Mucosa of gallbladder (tissue), 1 donor: ENCODE results near the gene TNFSF10. TPM values are rescaled to one million over a fixed set of nuclear protein-coding genes. Genes with fewer than 3 reads are reported as not detected.

ENCODE experiments used
- DNase-seq: peaks from one replicate; pipeline ENCODE4 v3.0.0-alpha.2; 2020; ENCODE audit warnings: low spot score
- total RNA-seq: library from RNA; stranded (reverse); gene quantifications from one replicate; pipeline ENCODE4 v1.2.1, GENCODE V29; 2021
- donor health status: DM: no; HTN: no; CAD: no.

TNFSF10 gene
- total RNA-seq, 1 donor from 2014 or later: 40.3 TPM

DNA sequence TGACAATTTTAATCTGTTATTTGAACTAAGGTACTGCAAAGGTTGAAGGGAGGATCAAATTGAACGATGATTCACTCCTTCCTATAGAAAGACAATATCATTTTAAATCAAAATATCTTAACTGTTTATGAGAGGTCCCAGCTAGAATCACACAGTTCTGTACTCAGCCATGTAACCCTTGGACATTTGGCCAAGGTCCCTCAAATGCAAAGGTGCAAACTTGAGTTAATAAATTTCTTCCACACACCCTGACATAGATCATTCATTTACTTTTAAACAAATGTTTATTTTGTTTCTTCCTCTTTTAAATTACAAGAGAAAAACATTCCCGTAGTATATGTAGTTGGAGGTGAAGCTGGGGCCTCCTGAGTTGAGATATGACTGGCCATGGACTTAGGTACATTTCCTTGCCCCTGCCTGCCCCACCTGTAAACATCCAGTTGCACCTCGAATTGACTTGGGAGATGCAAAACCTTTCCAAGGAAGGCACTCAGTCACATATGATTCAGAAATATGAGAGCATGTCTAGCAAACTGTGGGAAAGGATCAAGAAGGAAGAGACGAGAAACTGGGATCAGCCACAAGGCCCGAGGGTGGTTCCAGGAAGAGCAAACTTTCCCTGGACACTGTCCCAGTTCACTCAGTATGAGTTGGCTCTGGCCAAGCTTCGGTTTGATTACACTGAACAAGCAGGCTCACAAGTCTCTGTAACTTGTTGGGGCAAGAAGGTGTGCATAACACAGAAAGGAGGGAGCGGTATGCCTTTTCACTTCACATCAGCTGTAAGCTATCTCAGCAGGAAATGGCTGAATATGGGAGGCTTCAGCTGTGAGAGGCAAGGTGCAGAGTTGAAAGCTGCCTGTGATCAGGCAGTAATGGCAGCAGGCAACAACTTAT, 6.7 kb downstream of the TNFSF10 start:
- DNase-seq: peak; percentile 85

DNA sequence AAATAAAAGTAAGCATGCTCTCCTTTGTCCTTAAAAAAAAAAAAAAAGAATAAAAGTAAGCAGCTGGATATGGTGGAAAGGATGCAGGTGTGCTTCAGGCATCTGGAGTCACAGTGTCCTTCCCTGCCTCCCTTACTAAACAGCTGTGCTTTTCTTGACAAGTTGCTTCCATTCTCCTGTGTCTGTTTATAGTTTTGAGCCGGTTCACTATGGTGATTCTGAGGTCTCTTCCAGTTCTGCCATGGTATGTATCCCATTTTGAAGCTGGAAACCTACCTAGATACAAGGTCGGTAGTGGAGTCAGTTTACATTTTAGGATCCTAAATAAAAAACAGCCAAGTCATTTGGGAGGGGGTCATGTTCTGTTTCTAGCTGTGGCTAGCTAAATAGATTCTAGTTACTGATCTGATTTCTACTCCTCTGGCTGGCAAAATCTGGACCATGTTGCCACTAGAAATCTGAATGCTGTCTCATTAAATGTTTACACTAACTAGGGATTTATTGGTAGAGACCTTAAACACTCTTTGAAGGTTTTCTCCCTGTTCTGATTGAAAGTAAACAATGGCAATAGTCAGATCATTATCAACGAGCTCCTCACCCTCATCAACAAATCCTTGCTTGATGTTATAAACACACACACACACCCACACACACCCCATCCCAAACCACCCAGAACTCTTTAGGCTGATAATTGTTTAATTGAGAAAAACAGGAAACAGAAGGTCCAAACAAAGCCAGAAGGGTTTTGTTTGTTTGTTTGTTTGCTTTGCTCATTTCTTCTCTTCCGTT, 7.9 kb downstream of the TNFSF10 start:
- DNase-seq: no peak

DNA sequence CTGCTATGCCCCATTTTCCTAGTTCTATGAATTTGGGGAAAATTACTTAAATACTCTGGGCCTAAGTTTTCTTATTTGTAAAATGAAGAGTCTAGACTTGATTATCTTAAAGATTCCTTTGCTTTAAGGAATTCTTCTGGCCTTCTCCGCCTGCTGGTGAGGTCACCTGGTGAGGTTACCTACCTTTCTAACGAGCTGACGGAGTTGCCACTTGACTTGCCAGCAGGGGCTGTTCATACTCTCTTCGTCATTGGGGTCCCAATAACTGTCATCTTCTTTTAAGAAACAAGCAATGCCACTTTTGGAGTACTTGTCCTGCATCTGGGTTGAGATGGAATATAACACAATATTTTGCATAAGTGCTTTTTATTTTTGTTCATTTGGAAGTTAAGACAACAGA, 8.6 kb downstream of the TNFSF10 start:
- DNase-seq: no peak

DNA sequence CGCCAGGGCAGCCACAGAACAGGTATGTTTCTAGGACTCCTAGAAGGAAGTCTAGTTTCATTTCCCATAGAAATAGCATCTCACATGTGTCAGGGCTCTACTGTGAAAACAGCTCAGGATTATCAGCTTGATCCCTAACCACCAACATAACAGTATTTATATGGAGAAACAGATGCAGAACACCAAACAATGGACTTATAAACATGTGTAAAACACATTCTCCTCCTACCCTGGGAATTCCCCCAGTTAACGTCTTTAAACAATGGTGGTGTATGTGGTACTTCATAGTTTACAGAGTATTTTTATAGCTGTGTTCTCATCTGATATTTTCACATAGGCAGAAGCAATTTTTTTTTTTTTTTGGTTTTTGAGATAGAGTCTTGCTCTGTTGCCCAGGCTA, 9.7 kb downstream of the TNFSF10 start:
- no peak for DNase-seq

DNA sequence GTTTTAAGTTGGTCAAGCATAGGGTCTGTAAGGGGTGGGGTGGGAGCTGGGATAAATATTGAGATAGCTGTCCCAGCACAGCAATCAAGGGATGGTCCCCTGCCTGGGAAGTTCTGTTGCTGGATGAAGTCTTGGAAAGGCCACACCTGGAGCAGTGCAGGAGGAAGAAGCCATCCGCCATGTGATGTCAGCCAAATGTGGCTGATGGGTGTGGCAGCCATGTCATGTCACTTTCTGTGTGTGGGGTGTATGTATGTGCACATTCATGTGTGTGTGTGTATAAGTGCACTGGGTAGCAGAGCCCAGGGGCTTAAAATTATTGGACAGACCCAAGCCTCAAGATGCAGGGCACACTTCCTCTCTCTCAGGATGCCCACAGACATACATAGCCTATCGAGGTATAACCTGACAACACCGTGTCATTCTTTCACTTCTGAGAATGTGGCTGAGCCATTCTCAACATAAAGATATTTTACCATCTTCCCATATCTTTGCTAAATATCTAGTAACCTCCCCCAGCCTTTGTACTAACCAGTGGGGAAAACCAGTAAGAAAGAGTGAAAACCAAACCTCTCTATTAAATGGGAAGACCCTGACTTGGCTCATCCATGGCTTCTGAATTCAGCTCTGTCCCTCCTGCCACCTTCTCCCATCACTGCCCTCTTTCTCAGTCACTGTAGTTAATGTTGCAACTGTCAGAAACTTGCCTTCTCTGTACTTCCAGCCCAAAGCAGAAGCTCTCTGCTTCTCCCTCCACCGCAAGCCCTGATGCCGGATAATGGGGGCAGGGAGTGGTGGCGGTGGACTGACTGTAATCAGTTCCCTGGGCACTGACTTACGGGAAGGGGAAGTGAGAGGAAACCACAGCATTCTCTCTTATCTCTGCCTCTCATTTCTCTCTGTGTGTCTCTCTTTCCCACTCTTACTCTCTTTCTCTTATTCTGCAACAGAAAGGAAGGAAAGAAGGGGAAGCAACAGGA, 11.2 kb downstream of the TNFSF10 start:
- peak; percentile 38 for DNase-seq

DNA sequence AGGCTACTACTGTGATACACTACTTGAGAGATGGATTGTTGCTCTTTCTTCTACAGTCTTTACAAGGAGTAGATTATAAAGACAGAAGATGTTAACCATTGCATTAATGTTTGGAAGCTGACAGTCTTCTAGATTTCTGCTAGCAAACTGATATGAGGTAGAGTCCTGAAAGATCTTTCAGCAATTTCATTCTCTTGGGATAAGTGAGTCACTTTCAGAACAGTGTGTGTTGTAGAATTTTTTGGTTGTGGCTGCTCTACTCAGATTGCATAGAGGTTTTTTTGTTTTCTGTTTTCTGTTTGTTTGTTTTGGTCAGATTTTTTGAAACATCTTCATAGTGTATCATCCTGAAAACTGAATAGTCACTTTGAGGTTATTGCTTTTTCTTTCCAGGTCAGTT, 17.1 kb downstream of the TNFSF10 start:
- no peak for DNase-seq

DNA sequence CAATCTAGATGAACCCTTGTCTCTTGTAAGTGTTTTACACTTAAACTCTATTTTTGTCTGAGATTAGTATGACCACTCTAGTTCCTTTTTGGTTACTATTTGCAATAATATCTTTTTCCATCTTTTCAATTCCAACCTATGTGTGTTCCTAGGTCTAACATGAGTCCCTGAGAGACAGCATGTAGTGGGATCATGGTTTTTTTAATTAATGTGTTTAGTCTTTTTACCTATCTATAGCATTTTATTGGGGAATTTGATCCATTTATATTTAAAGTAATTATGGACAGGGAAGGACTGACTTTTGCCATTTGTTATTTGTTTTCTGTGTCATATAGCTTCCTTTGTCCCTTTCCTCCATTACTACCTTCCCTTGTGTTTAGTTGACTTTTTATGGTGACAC, 21.7 kb downstream of the TNFSF10 start:
- no peak for DNase-seq

DNA sequence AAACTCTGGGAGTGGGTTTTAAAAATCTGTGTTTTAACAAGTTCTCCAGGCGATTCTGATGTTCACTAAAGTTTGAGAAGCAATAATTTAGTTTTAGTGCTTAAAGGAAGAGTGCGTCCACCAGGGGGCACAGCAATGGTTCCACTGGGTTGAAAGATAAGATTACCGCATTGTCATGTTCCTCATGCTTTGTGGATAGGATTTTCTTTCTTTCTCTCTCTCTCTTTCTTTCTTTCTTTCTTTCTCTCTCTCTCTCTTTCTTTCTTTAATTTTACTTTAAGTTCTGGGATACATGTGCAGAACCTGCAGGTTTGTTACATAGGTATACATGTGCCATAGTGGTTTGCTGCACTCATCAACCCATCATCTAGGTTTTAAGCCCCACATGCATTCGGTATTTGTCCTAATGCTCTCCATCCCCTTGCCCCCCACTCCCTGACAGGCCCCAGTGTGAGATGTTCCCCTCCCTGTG, 33.0 kb downstream of the TNFSF10 start:
- DNase-seq: peak; percentile 84

DNA sequence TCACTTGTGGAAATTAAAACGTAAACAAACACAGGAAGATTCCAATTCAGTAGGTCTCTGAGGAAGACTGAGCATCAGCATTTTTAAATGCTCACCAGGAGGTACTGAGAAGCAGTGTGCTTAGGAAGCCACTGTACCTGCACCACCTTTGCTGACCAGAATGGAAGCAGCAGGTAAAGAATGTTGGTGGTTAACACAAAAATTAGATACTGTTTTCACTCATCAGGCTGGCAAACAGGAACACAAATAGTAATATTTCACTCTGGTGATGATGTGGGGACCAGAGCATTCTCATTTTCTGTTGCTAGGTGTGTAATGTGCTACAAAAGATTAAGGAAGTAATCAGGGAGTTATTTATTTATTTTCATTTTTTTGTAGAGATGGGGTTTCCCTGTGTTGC, 45.1 kb downstream of the TNFSF10 start:
- no peak for DNase-seq

DNA sequence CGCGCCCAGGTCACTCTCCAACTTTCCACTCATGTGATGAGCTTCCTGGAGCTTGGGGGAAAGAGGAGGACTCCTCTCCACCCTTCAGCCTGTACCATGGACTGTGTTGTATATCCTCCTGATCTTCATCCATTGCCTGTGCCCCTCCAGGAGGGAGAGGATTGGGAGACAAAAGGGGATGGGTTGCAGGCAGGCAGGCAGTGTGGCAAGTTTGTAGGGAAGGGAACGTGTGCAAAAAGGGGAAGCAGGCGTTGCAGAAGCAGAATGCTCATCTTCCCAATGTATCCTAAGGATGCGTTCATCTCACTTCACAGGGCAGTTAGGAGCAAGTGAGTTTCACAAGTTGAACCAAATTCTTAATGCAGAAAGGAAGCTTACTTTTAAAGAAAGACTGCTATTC, 46.9 kb downstream of the TNFSF10 start:
- DNase-seq: no peak

DNA sequence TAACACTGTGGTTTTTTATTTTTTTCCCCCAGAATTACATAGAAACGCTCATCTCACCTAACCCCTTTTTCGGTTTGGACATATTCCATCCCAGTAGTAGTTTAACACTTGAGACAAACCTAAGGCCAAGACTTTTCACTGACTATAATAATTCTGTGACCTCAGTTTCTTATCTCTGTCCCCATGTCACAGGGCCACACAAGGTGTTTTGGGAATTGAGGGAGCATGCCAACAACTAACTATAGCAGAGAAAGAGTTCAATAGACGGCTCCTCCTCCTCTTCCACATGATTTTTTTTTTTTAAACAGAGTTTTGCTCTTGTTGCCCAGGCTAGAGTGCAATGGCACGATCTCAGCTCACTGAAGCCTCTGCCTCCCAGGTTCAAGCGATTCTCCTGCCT, 47.5 kb downstream of the TNFSF10 start:
- DNase-seq: no peak

DNA sequence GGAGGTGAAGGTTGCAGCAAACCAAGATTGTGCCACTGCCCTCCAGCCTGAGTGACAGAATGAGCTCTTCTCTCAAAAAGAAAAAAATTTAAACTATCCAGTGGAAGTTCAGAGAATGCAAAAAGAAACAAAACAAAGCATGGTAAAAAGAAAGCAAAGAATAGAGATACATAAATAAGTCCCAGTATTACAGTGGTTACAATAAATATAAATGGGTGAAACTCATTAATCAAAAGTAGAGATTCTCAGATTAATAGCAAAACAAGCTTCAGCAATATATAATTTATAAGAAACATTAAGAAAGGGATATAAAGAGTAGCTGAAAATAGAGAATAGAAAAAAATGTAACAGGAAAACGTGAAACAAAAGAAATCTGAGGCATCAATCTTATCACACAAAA, 51.3 kb downstream of the TNFSF10 start:
- no peak for DNase-seq

DNA sequence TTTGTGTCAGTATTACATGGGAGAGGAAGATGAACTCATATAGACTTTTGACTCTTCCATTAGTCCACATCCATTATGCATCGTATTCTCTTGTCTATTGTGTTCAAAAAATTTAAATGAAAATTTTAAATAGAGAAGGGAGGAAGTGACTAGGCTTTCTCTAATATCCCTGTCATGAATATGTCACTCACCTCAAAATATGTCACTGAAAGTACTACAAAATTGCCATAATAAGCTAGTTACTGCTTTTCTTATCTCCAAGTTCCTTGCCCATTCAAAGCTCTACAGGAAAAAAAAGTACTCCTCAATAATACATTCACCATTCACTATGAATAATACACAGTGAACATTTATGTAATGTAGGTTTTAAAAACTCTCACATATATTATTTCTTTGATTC, 52.6 kb downstream of the TNFSF10 start:
- no peak for DNase-seq

DNA sequence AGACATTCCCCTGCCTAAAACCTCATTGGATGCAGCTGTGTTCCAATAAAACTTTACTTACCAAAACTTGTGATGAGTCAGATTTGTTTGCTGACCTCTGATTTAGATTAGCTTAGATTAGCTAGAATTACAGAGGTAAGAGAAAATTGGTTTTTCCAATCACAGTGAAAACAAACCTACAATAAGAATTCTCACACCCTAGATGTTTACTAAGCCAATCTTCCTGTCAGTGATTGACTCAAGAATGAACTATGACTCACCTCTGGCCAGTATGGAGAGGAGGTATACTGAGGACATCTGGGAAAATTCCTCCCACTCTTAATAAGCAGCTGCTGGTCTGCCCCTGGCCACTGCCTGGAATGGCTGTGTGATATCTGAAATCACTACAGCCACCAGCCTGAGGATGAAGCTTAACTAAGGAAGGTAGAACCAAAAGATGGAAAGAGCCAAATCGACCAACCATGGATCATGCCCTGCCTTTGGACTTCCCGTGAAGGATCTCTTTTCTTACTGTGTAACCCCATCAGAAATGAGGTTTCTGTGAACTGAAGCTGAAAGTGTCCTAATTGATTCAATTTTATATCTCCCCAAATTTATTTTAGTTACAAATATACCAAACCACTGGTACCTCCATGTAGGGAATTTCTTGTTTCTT, 55.9 kb downstream of the TNFSF10 start:
- no peak for DNase-seq

DNA sequence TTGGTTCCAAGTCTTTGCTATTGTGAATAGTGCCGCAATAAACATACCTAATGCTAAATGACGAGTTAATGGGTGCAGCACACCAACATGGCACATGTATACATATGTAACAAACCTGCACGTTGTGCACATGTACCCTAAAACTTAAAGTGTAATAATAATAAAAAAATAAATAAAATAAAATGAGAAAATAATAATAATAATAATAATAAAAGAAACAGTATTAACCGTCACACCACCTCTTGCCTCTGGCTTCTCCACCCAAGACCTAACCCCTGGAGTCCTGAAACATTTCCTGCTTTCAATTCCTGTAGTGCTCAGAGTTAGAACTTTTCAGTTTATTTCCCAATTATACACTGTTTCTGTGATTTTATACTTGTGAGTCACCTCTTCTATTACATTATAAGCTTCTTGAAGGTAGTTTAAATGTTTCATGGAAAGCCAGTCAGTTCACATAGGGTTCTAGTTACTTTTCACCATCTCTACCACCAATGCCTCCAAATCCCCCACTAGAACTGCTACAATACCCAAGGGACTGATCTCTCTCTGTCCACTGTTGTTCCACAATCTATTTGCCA, 56.6 kb downstream of the TNFSF10 start:
- DNase-seq: no peak

DNA sequence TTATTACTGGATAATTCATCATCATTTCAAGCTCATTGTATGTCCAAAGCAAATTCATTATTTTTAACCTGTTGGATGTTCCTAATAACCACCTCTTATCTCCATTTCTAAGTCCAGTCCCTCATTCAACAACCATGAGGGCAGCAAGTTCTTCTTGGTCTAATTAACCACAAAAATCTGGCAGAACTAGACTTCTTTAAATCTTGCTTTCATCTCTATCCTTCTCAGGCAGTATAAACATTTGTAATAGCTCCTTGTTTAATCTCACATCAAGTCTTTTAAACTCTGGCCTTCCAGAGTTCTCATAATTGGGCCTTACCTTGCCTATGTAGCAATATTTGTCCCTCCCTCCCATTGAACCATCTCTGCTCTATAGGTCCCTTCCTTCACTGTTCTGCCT, 57.9 kb downstream of the TNFSF10 start:
- no peak for DNase-seq

DNA sequence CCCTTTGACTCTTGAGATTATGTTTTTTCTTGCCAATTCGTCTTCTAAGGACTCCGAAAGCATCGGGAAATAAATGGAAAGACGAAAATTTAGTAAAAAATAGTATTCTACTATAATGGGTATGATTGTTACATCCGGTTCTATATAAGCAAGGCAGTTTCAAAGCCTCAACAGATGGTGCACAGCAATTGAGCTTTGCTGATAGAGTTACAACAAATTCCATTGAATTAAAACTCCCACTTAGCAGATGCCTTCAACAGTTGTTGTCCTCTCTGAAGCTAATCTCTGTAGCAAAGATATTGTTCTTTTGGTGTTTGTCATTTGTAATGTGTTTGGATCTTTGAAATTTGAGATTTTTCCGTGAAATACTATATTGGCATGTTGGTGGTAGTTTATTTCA, 58.9 kb downstream of the TNFSF10 start:
- no peak for DNase-seq

DNA sequence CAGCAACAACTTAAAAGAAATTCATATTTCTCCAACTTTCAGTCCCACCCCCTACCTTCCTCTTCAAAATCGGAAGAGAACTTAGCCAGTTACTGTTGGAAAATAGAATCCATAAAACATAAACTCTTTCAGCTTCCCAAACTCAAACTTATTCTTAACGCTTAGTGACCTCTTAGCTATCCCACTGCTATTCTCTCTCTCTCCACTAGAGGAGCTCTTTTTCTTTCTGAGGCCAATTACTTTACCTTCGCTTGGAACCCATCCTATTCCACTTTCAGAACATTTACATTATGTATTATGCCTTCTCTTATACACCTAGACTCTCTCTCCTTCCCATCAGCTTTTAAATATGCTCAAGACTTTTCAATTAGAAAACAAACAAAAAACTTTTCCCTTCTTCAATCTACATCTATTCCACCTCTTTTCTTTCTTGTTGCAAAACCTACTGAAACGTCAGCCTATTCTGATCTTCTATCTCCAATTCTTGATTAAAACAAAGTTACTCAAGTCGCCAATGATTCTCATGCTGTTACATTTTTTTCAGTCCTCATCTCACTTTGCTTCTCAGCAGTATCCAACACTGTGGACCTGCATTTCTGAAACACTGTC, 61.6 kb downstream of the TNFSF10 start:
- DNase-seq: no peak

DNA sequence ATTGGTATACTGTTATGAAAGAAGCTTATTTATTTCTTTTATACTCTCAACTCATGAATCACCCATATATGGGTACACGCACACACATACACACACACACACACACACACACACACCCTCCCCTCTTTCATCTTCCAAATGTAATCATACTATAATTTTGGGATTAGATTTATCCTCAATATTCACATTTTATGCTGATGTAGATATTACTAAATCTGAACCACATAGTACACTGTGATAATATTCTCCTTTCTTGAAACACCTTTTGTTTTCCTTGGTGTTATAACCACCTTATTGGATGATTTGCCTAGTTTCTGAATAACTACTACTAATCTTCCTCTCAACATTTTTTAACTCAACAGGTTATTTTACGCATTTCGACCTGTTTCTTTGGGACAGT, 66.8 kb downstream of the TNFSF10 start:
- no peak for DNase-seq
